Testis (tissue), 3 donors: ENCODE data around the gene PAXIP1. TPM values are rescaled to one million over a fixed set of nuclear protein-coding genes. Genes with fewer than 3 reads are reported as not detected.

Source experiments
- DNase-seq: peaks from one replicate; pipeline ENCODE4 v3.0.0-alpha.2; 2019
- H3K27ac ChIP-seq, 2 donors: fragments of 200-600 bp; sonication (generic); one replicate each; pipeline ENCODE4 v1.5.1; 2019
- H3K27me3 ChIP-seq: fragments of 200-600 bp; sonication (generic); one replicate; pipeline ENCODE4 v1.5.1; 2019
- H3K36me3 ChIP-seq: fragments of 200-600 bp; sonication (generic); one replicate; pipeline ENCODE4 v1.5.1; 2017; ENCODE audit warnings: low read depth; ENCODE audit errors: missing control alignments
- H3K4me1 ChIP-seq: fragments of 200-600 bp; sonication (generic); one replicate; pipeline ENCODE4 v1.5.1; 2019
- H3K4me3 ChIP-seq, 2 donors: fragments of 200-600 bp; sonication (generic); one replicate each; pipeline ENCODE4 v1.5.1; 2017 to 2019
- H3K9me3 ChIP-seq: fragments of 200-600 bp; sonication (generic); one replicate; pipeline ENCODE4 v1.5.1; 2017
- CTCF ChIP-seq, 3 experiments: fragments of 450-650 bp in 2 of 3; fragments of 200-600 bp in 1 of 3; sonication (generic) in 1 of 3; IDR thresholded peaks; one replicate each; pipeline ENCODE4 v1.5.1; 2016 to 2019; ENCODE audit warnings: antibody characterized with exemption in 3 of 3, mild to moderate bottlenecking in 2 of 3, moderate library complexity in 1 of 3
- POLR2A ChIP-seq: fragments of 450-650 bp; IDR thresholded peaks from one replicate; pipeline ENCODE4 v1.6.1; 2017; ENCODE audit warnings: antibody characterized with exemption, mild to moderate bottlenecking, moderate library complexity
- WGBS, 2 donors: methylation state at CpG; one replicate each; pipeline ENCODE4 v1.1.5; 2018; 5-methylcytosine and 5-hydroxymethylcytosine counted together
- intact Hi-C: fragments of 100-400 bp; cut with DNase I; formaldehyde crosslinking; loops from one replicate; pipeline ENCODE4 v1.15.1; 2023; ENCODE audit warnings: low total_unique reads
- polyA plus RNA-seq: library from polyadenylated mRNA; stranded (reverse); fragments of 350-450 nt; fragmentation: Illumina TruSeq; extraction: RNeasy Lipid Tissue Mini Kit (QIAGEN cat#74804); gene quantifications from one replicate; pipeline ENCODE4 v1.2.3, GENCODE V29; 2014; ENCODE audit warnings: low read depth, low replicate concordance; ENCODE audit not compliant: insufficient read depth
- total RNA-seq, 2 donors: library from RNA; depleted of rRNA; stranded (reverse); fragments of >200 nt; gene quantifications; one replicate each; pipeline ENCODE4 v1.2.3, GENCODE V29; 2016

Gene PAXIP1
- total and polyA plus RNA-seq, 3 donors from 2014 or later = 24.2 to 39.4 (median 37.2) TPM

DNA sequence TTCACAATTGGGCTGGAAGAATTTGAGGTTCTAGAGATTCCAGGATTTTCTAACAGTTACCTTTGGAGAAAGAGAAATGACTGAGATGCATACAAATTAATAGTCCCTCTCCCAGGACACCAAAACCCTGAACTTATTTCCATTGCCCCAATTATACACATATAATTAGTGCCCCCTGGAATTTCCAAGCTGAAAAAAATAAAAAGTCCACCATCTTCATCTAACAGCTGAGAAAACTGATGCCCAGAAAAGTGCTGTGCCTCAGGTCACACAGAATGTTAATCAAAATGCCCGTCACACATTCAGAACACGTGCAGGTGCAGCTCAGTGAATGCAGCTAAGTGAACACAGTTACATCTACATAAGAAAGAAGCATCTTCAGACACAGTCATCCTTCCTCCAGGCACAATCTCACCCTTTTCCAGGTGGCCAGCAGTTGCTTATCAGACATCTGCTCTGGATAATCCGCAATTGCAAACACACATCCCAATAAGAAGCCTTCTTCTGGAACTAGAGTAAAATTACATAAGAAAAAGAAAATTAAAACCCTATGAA, 35.4 kb downstream of the PAXIP1 start:
- Histone ChIP-seq H3K4me3 (no peak overlapping the region), H3K36me3 (no peaks in the 10 kb centered on the region), H3K27me3 (no peaks in the 10 kb centered on the region), H3K9me3 (no peaks in the 10 kb centered on the region), H3K4me1 (no peaks in the 10 kb centered on the region), H3K27ac (no peak overlapping the region)
- 95 to 97% methylated on average over 3 of the region's 3 CpGs for WGBS, 2 donors
- intact Hi-C loops = no loop called here
- no peak for TF ChIP-seq POLR2A
- TF ChIP-seq CTCF (IDR thresholded peaks at IDR 0.05) = no peak
- no peak for DNase-seq

DNA sequence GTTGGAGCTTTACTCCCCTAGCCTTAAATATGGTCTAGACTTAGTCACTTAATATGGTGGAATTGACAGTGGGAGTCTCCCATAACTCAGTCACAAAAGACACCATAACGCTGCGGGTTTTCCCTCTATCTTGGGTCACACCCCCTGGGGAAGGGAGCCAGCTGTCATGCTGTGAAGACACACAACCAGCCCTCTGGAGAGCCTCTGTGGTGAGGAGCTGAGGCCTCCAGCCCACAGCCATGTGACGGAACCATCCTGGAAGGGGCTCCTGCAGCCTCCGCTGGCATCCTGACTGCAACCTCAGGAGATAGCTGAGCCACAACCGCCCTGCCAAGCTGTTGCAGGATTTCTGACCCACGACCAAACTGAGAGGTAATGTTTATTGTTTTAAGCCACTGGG, 37.9 kb downstream of the PAXIP1 start:
- no peak overlapping the region for H3K4me3 ChIP-seq
- 52 to 89% methylated on average over 5 to 6 of the region's 6 CpGs for WGBS, 2 donors
- intact Hi-C loops = no loop called here
- no peak overlapping the region for H3K27ac ChIP-seq
- H3K27me3 ChIP-seq = no peaks in the 10 kb centered on the region
- H3K36me3 ChIP-seq = no peaks in the 10 kb centered on the region
- H3K4me1 ChIP-seq = no peaks in the 10 kb centered on the region
- DNase-seq = no peak
- H3K9me3 ChIP-seq = no peaks in the 10 kb centered on the region
- TF ChIP-seq POLR2A (no peak), CTCF (IDR thresholded peaks at IDR 0.05) (no peak)

GRCh38 chr7:154960063-154960790, 42.7 kb downstream of the PAXIP1 start:
- no peaks in the 10 kb centered on the region for H3K4me1 ChIP-seq
- TF ChIP-seq CTCF (IDR thresholded peaks at IDR 0.05) (no peak), POLR2A (no peak)
- no peaks in the 10 kb centered on the region for H3K27me3 ChIP-seq
- WGBS, 2 donors = 81 to 85% methylated on average over 10 of the region's 10 CpGs
- no peak overlapping the region for H3K27ac ChIP-seq
- intact Hi-C loops = no loop called here
- no peaks in the 10 kb centered on the region for H3K9me3 ChIP-seq
- DNase-seq = peak; percentile 46
- H3K4me3 ChIP-seq = no peak overlapping the region
- no peaks in the 10 kb centered on the region for H3K36me3 ChIP-seq

- no peak overlapping the region for H3K27ac ChIP-seq
- 91 to 93% methylated on average over 6 of the region's 6 CpGs for WGBS, 2 donors
- H3K27me3 ChIP-seq = no peaks in the 10 kb centered on the region
- intact Hi-C loops = no loop called here
- H3K36me3 ChIP-seq = no peaks in the 10 kb centered on the region
- no peak for TF ChIP-seq POLR2A
- TF ChIP-seq CTCF (IDR thresholded peaks at IDR 0.05) = no peak
- DNase-seq = no peak
- H3K4me3 ChIP-seq = no peak overlapping the region
- H3K4me1 ChIP-seq = no peaks in the 10 kb centered on the region
- H3K9me3 ChIP-seq = no peaks in the 10 kb centered on the region
These were observed 46.5 kb downstream of the PAXIP1 start for GRCh38 chr7:154956427-154956826.
